Upper lobe of right lung (tissue), 1 donor: ENCODE results near the gene TRIM15. TPM values are rescaled to one million over a fixed set of nuclear protein-coding genes. Genes with fewer than 3 reads are reported as not detected.
"Not testable (repeated sequence)": the region's sequence is repeated elsewhere in the genome, so short reads cannot be mapped to it uniquely, and the experiment has no call there.

ENCODE experiments used
- ATAC-seq: fragments of 200-7000 bp; cut with Tn5 transposase; one replicate; pipeline ENCODE4 v1.9.1; 2020; ENCODE audit warnings: mild to moderate bottlenecking, moderate library complexity
- DNase-seq: peaks from one replicate; pipeline ENCODE4 v3.0.0-alpha.2; 2020
- H3K27ac ChIP-seq: fragments of 200-600 bp; one replicate; pipeline ENCODE4 v1.8.0; 2022
- H3K27me3 ChIP-seq: fragments of 200-600 bp; one replicate; pipeline ENCODE4 v1.8.0; 2022; ENCODE audit warnings: mild to moderate bottlenecking
- H3K36me3 ChIP-seq: fragments of 200-600 bp; one replicate; pipeline ENCODE4 v1.8.0; 2022
- H3K4me1 ChIP-seq: fragments of 200-600 bp; one replicate; pipeline ENCODE4 v1.8.0; 2022
- H3K4me3 ChIP-seq: fragments of 200-600 bp; one replicate; pipeline ENCODE4 v1.8.0; 2022; ENCODE audit warnings: mild to moderate bottlenecking
- H3K9me3 ChIP-seq: fragments of 200-600 bp; one replicate; pipeline ENCODE4 v1.8.0; 2022
- intact Hi-C: fragments of 100-400 bp; cut with DNase I; formaldehyde crosslinking; loops from one replicate; pipeline ENCODE4 v1.11.0; 2022
- total RNA-seq: library from RNA; stranded (reverse); fragmentation: NEBNext Ultra II Directional; extraction: Animal tissue kit (Norgen Biotek cat#: 25700); gene quantifications from one replicate; pipeline ENCODE4 v1.2.1, GENCODE V29; 2021
- TF ChIP-seq, protein P1 (sequence below): fragments of 200-600 bp; IDR thresholded peaks from one replicate; pipeline ENCODE4 v1.8.0; 2022; ENCODE audit warnings: antibody characterized with exemption
- donor health status: DM: no; HTN: yes; CAD: no; lungs with severe emphysema.

The TRIM15 gene
- total RNA-seq, 1 donor from 2014 or later: not detected

DNA sequence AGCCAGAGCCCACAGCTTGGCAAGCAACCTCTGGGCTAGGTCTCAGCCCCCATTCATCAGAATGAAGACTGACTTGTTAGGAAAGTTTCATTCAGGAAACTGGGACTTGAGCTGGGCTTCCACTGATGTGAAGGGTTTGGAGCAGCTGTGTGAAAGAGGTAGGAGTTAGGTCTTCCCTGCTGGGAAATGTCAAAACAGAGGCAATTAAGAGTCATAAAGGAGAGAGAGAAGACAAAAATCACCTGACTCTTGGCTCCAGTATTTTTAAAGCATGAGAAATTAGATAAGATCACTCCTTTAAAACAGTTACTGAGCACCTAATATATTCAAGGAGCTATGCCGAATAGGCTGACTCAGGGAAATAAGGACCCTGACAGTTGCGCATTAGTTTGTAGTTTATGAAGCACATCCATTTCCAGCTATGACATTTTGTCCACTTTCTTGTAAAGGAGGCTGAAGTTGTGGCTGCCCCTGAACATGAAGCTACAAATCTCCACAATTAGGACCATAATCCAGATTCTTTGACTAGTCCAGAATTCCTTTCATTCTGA lies 31.3 kb upstream of the TRIM15 start:
- no peak for ATAC-seq

DNA sequence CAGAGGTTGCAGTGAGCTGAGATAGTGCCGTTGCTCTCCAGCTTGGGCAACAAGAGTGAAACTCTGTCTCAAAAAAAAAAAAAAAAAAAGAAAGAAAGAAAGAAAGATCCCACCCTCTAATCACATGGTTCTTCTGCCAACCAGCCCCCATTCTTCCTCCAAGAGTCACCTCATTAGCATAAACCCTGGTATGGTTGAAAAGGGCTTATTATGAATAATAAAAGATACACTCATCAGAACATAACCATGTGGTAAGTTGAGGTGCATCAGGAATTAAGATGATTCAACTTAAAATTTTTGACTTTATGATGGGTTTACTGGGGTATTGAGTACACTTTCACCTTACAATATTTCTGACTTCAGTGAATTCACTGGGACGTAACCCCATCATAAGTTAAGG lies 28.2 kb upstream of the TRIM15 start:
- no peak for DNase-seq
- Histone ChIP-seq H3K9me3 (no peaks in the 10 kb centered on the region), H3K36me3 (no peaks in the 10 kb centered on the region), H3K4me3 (no peak overlapping the region), H3K27me3 (peaks cover 18% of the 10 kb centered on the region), H3K4me1 (peaks cover 7% of the 10 kb centered on the region), H3K27ac (no peak overlapping the region)
- intact Hi-C loops: no loop called here
- no peak for ATAC-seq
- TF ChIP-seq, protein P1, sequence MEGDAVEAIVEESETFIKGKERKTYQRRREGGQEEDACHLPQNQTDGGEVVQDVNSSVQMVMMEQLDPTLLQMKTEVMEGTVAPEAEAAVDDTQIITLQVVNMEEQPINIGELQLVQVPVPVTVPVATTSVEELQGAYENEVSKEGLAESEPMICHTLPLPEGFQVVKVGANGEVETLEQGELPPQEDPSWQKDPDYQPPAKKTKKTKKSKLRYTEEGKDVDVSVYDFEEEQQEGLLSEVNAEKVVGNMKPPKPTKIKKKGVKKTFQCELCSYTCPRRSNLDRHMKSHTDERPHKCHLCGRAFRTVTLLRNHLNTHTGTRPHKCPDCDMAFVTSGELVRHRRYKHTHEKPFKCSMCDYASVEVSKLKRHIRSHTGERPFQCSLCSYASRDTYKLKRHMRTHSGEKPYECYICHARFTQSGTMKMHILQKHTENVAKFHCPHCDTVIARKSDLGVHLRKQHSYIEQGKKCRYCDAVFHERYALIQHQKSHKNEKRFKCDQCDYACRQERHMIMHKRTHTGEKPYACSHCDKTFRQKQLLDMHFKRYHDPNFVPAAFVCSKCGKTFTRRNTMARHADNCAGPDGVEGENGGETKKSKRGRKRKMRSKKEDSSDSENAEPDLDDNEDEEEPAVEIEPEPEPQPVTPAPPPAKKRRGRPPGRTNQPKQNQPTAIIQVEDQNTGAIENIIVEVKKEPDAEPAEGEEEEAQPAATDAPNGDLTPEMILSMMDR: no peak

More for the DNA sequence above, 31.3 kb upstream of the TRIM15 start:
- intact Hi-C loops: no loop called here
- no peak overlapping the region for H3K27ac ChIP-seq
- peaks cover 45% of the 10 kb centered on the region for H3K27me3 ChIP-seq
- H3K4me1 ChIP-seq: peaks cover 13% of the 10 kb centered on the region
- no peaks in the 10 kb centered on the region for H3K36me3 ChIP-seq
- no peak overlapping the region for H3K4me3 ChIP-seq
- TF ChIP-seq, protein P1: no peak
- no peak for DNase-seq
- H3K9me3 ChIP-seq: no peaks in the 10 kb centered on the region

DNA sequence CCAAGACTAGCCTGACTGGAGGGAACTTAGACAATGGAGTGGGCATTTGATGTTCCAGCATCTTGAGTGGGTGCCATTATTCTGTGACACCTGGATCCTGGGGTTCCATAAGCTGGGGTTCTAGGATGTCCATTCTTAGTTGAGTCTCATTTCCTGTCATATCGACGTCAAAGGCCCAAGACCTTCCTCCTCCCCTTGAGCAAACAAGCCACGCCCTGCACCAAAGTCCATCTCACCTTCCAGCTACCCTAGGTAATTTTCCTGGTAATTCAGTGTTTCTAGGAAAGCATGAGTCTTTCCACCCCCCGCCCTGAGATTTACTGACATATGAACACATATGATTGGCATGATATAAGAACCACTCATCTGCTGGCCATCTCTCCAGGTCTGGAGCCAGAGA lies 27.6 kb upstream of the TRIM15 start, which contains the start of gene TRIM40:
Gene TRIM40, plus strand, starts transcription at position 384 of the 400 bp plus-strand sequence. CDS start 897 bp downstream, outside the sequence.
- Histone ChIP-seq H3K9me3 (no peaks in the 10 kb centered on the region), H3K4me3 (no peak within 1 kb of the TSS), H3K36me3 (no peaks in the 10 kb centered on the region), H3K4me1 (peaks cover 2% of the 10 kb centered on the region), H3K27ac (no peak within 1 kb of the TSS), H3K27me3 (peaks cover 18% of the 10 kb centered on the region)
- DNase-seq (no peak), ATAC-seq (no peak)
- intact Hi-C loops: no loop called here
- TF ChIP-seq, protein P1: no peak

DNA sequence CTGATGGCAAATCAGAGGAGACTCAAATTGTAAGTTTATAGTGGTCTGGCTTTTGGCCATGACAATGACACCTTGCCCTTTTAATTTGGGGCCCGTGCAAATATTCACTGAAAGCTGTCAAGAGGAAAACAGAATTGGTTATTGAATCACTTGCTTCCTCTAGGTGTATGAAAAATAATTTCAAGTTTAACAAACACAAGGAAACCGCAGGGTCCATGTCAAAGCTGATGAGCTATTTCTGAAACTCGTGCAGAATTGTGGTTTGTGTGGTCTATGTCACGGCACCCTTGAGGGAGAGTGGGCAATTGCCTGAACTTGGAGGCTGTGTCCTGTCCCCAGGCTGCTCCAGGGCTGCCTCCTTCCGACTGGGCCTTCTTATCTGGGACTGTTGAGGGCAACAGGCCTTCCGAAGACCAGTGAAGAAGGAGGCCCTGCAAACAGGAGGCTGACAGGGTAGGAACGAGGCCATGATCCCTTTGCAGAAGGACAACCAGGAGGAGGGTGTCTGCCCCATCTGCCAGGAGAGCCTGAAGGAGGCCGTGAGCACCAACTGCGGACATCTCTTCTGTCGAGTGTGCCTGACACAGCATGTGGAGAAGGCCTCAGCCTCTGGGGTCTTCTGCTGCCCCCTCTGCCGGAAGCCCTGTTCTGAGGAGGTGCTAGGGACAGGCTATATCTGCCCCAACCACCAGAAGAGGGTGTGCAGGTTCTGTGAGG lies 26.6 kb upstream of the TRIM15 start:
- intact Hi-C loops: no loop called here
- Histone ChIP-seq H3K27me3 (peaks cover 18% of the 10 kb centered on the region), H3K27ac (no peak overlapping the region), H3K4me3 (no peak overlapping the region), H3K36me3 (no peaks in the 10 kb centered on the region), H3K9me3 (no peaks in the 10 kb centered on the region), H3K4me1 (no peaks in the 10 kb centered on the region)
- no peak for ATAC-seq
- no peak for DNase-seq
- TF ChIP-seq, protein P1: no peak

DNA sequence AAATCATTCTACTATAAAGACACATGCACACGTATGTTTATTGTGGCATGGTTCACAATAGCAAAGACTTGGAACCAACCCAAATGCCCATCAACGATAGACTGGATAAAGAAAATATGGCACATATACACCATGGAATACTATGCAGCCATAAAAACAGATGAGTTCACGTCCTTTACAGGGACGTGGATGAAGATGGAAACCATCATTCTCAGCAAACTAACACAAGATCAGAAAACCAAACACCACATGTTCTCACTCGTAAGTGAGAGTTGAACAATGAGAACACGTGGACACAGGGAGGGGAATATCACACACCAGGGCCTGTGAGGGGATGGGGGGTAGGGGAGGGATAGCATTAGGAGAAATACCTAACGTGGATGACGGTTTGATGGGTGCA lies 23.1 kb upstream of the TRIM15 start:
- H3K27ac ChIP-seq, H3K36me3 ChIP-seq, DNase-seq, ATAC-seq, H3K27me3 ChIP-seq, H3K4me1 ChIP-seq, intact Hi-C loops, H3K9me3 ChIP-seq, H3K4me3 ChIP-seq: not testable (repeated sequence)

DNA sequence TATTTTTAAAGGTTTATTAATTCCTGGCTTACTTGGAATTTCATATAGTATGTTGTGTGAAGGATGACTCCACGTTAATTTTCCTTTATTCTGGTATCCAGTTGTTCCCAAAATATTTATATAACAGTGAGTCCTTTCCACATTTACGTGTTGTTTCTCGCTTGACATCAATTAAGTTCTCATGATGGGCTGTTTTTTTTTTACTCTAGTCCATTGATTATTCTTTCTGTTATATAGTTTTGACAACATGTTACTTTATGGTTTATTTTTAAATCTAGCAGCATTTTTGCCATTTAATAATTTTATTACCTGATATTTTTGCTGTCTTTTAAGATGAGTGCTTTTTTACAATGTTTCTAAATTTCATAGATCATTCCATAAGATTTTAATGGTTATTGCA lies 20.7 kb upstream of the TRIM15 start:
- Histone ChIP-seq H3K36me3 (no peaks in the 10 kb centered on the region), H3K9me3 (no peaks in the 10 kb centered on the region), H3K27me3 (peaks cover 5% of the 10 kb centered on the region), H3K4me3 (no peak overlapping the region), H3K27ac (no peak overlapping the region), H3K4me1 (no peaks in the 10 kb centered on the region)
- DNase-seq: no peak
- TF ChIP-seq, protein P1: no peak
- no peak for ATAC-seq
- intact Hi-C loops: no loop called here
